ENCODE results near the gene TMA7.
A peak's percentile ranks its signal among the peaks of the same experiment; 100 is the strongest.
"Not testable (repeated sequence)": the region's sequence is repeated elsewhere in the genome, so short reads cannot be mapped to it uniquely, and the experiment has no call there.

The TMA7 gene

DNA sequence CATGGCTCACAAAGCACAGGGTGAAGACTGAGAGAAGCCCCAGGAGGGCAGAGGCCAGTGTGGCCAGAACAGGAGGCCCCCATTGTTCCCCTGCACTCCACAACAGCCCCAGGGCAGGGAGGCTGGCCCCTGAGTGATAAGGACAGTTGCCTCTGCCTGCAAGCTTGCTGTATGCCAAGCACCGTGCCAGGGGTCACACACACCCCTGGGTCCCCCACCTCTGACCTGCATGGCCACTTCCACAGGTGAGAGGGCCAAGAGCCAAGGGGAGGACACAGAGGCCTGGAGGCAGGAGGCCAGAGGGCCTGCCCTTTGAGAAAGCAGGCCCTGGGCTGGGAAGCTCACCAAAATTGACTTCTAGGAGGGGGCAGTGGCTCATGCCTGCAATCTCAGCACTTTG lies 30.2 kb downstream of the TMA7 start:
- no peak for FAIRE-seq

DNA sequence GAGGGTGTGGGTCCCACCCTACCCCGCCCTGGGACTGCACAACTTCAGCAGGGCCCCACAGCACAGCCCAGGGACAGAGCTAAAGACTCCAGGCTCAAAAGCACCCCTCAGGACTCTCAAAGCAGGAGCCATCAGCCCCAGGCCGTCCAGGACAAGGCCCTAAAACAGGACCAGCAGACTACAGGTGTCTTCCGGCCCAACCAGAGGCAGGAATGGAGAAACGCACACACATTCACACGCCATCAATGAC lies 32.5 kb downstream of the TMA7 start:
- no peak for FAIRE-seq

DNA sequence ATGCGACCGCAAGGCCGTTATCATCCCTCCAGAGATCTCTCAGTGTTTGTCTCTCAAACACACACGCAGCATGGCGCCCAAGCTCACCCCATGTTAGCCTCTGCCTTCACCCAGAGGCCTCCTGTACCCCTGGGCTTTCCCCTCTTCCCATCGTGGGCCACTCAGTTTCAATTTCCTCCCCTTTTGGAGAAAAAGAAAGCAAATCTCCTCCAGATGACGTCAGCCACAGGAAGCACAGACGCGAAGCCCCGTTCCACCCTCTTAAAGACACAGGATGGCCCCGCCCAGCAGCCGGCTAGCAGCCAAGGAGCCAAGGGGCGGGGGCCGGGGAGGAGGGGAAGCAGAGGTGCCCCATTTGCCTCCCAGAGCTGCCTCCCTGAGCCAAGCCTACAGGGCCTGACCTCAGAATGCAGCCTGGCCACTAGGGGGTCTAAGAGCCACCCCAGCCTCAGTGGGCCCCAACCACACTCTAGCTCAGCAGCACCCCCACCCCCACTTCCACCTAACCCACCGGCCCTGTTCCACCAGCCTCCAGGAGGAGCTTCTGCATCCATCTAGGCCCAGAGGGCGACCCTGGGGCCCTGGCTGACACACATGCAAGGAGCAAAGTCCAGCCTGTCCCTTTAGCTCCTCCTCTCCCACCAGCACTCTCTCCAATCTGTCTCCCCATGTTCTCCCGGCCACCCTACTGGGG lies 33.0 kb downstream of the TMA7 start:
- FAIRE-seq, result peak; percentile 29

DNA sequence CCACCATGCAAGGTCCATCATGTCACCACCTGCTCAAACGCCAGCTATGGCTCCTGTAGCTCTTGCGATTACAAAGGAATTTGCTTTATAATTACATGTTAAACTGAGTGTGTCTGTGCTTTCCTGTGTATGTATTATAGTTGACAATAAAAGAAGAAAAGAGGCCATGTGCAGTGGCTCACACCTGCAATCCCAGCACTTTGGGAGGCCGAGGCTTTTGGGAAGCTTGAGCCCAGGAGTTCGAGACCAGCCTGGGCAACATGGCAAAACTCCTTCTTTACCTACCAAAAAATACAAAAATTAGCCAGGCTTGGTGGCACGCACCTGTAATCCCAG lies 33.5 kb downstream of the TMA7 start:
- FAIRE-seq, result no peak

DNA sequence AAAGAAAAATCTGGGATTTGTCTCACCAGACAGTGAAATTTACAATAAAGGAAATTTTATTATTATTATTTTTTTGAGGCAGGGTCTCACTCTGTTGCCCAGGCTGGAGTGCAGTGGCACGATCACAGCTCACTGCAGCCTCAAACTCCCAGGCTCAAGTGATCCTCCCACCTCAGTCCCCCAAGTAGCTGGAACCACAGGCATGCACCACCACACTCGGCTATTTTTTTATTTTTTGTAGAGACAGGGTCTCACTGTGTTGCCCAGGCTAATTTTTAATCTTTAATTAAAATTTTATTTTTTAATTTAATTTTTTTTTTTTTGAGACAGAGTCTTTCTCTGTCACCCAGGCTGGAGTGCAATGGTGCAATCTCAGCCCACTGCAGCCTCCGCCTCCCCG lies 34.0 kb downstream of the TMA7 start:
- not testable (repeated sequence) for FAIRE-seq

DNA sequence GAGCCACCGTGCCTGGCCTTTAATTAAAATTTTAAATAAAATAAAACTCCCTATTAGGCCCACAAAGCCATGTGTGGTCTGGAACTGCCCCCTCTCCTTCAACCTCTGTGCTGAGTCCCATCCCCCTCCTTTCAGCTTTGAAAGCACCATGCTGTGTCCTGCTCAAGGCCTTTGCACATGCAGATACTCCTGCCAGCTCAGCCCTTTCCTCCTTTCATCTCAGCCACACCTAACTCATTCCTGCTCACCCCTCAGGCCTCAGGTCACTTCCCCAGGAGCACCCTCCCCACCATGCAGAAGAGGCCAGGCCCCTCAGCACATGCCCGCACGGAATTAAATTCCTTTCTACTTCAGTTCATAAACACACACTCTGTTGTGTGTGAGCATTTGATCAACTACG lies 34.6 kb downstream of the TMA7 start:
- no peak for FAIRE-seq

DNA sequence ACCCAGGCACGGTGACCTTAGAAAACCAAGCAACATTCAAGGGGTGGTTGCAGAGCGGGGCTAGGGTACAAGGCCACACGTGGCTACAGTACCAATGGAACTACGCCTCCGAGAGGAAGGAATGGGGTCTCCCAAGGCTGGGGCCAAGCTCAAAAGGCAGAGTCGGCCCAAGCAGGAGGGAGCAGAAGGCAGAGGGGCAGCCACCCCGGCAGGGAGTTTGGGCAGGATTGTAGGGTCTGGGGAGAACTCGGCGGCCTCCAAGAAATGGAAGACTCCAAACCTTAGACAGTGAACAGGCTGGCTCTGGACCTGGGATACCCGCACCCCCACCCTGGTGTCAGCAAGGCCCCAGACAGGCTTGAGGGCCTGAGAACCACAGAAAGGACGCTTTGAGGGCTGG lies 35.1 kb downstream of the TMA7 start:
- no peak for FAIRE-seq

DNA sequence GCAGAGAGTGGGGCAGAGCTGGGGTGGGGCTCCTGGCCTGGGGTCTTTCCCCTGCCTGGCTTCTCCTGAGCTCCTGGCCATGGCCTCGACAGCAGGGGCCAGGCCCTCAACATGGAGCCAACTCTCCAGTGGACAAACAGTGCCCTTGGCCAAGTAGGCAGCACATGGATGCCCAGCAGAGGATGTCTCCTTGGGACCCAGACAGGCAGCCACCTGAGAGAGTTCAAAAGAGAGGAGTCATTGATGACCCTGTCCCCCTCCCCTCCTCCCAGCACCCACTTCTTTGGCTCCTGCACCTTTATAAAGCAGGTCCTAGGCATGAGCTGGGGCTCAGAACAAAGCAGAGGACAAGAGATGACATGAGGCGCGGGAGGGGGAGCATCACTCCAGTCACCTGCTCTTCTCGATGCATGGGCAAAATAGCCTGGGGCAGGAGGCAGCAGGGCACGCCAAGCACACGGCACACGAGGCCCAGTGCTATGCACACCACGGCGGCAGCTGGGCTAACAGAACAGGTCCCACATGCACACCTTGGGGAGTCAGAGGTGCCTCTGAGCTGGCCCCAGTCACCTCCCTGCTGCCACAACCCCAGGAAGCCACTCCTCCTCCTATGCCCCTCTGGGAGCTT lies 36.5 kb downstream of the TMA7 start:
- FAIRE-seq, result no peak

DNA sequence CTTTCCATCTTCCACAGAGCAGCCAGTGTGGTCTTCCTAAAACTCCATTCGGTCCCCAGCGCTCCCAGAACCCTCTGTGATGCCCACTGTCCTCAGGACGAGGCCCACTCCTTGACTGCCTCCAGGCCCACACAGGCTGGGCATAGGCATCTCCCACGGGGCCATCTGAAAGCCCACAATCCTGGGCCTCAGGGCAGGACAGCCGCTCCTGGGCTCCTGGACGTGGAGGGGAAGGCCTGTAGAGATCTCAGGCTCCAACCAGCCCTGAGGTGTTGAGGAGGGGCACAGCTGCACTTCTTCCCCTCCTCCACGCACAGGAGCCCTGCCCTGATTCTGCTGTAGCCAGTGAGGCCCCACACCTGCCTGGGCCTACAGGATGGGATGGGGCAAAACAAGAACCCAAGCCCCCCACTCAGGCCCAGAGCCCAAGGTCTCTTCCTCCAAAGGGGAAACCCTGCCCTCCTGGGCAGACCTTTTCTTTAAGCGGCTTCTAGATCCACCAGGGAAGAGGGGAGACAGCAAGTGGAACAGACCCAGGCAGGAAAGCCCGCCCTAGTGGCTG lies 38.0 kb downstream of the TMA7 start:
- FAIRE-seq, result no peak

DNA sequence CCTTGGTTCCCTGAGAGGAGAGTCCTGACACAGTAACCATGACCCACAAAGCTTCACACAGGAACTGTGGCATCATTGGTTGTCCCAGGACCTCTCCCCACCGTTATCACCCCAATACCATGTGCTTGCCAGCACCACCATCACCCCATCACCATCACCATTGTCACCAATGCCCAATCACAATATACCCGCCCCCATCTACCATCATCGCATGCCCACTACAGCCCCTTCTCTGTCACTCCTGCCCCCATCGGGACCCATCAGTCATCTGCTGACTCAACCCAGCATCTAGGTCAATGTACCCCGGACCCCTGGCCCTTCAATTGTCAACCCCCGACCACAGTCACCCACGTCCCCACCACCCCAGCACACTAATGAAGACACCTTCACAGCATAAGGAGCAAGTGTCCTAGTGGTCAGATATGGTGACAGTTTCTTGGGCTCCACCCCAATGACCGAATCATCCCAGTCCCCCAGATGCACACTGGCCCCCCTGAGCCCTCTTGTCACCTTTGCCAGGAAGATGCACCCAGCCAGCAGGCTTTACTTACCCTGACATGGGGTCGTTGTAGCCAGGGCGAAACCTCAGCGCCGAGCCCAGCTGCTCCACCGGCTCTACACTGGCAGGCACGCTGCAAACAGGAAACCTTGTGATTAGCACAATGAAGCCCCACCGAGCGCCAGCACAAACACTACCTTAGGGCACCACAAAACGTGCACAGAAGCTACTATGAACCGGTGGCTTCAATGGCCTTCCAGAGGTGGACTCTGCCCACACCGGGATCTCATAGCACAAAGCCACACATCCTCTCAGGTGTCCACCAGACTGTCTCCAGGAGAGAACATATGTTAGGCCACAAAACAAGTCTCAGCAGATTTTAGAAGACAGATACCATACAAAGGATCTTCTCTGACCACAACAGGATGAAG lies 38.8 kb downstream of the TMA7 start:
- FAIRE-seq, result no peak

DNA sequence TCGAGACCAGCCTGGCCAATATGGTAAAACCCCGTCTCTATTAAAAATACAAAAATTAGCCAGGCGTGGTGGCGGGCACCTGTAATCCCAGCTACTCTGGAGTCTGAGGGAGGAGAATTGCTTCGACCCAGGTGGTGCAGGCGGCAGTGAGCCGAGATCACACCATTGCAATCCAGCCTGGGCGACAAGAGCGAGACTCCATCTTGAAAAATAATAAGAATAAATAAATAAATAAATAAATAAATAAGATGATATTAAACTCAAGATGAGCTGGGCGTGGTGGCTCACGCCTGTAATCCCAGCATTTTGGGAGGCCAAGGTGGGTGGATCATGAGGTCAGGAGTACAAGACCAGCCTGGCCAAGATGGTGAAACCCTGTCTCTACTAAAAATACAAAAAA lies 40.8 kb downstream of the TMA7 start:
- not testable (repeated sequence) for FAIRE-seq

DNA sequence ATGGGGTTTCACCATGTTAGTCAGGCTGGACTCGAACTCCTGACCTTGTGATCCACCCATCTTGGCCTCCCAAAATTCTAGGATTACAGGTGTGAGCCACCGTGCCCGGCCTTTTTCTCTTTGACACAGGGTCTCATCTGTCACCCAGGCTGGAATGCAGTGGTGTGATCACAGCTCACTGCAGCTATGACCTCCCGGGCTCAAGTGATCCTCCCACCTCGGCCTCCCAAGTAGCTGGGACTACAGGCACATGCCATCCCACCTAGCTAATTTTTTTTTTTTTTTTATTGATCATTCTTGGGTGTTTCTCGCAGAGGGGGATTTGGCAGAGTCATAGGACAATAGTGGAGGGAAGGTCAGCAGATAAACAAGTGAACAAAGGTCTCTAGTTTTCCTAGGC lies 42.8 kb downstream of the TMA7 start:
- not testable (repeated sequence) for FAIRE-seq

DNA sequence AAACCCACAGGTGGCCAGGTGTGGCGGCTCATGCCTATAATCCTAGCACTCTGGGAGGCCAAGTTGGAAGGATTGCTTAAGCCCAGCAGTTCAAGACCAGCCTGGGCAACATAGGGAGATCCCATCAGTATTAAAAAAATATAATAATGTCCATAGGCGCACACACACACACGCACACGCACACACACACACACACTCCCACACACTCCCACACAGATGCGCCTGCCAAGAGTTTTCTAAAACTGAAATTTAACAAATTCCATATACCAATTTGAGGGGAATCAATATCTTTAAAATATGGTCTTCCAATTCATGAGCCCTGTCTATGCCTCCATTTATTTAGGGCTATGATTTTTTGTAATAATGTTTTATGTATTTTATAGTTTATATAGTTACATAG lies 46.9 kb downstream of the TMA7 start:
- FAIRE-seq, result no peak

DNA sequence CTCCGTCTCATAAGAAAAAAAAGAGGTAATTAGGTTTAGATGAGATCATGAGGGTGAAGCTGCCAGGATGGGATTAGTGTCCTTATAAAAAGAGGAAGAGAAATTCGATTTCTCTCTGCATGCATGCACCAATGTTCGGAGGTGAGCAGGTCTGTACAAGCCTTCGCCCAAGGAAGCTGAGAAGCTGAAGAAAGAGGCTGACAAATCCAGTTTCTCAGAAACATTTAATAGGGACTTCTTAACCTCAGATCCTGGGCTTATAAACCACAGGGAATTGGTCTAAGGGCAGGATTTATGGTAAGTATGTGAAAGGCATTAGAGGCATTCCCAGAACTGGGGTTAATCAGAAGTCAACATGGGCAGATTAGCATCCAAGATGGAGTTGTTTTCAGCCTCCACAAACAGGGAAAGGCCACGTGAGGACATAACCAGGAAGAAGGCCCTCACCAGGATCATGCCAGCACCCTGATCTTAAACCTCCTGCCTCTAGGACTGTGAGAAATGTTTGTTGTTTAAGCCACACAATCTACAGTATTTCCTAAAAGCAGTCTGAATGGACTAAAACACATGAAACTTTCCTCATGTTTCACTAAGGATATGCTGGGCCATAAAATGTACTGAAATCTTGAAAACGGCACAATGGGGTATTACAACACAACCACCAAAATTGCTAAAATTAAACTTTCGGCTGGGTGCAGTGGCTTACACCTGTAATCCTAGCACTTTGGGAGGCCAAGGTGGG lies 52.6 kb downstream of the TMA7 start:
- FAIRE-seq, result no peak

DNA sequence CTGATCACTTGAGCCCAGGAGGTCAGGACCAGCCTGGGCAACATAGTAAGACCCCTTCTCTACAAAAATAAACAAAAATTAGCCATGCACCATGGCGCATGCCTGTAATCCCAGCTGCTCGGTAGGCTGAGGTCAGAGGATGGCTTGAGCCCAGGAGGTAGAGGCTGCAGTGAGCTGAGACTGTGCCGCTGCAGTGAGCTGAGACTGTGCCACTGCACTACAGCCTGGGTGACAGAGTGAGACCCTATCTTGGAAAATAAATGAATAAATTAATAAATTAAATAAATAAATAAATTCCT lies 53.1 kb downstream of the TMA7 start:
- no peak for FAIRE-seq

Data from endometrium (tissue), 2 donors.